Nephron (organoid): Measurements from ENCODE around the gene IGF1R.

ENCODE experiments used
- H3K27ac Mint-ChIP-seq, 3 experiments: 2 replicates each; pipeline ENCODE4 v1.8.0; 2020; ENCODE audit warnings: mixed read lengths in 3 of 3, mild to moderate bottlenecking in 2 of 3, moderate library complexity in 1 of 3
- H3K27me3 Mint-ChIP-seq: 2 replicates; pipeline ENCODE4 v1.8.0; 2021; ENCODE audit warnings: low read depth, mild to moderate bottlenecking, moderate library complexity, mixed read lengths
- H3K36me3 Mint-ChIP-seq: 2 replicates; pipeline ENCODE4 v1.8.0; 2020; ENCODE audit warnings: low read depth, mixed read lengths
- H3K4me1 Mint-ChIP-seq: 2 replicates; pipeline ENCODE4 v1.8.0; 2020; ENCODE audit warnings: mixed read lengths
- H3K4me3 Mint-ChIP-seq, 3 experiments: 2 replicates each; pipeline ENCODE4 v1.8.0; 2020; ENCODE audit warnings: mild to moderate bottlenecking in 3 of 3, mixed read lengths in 3 of 3, moderate library complexity in 2 of 3
- H3K9me3 Mint-ChIP-seq: 2 replicates; pipeline ENCODE4 v1.8.0; 2020; ENCODE audit warnings: mixed read lengths
- CTCF ChIP-seq, 3 experiments: fragments of 200-600 bp; sonication (generic); IDR thresholded peaks; one replicate each; pipeline ENCODE4 v1.5.0; 2021; ENCODE audit warnings: antibody characterized with exemption in 3 of 3; ENCODE audit not compliant: unreplicated experiment in 3 of 3

Gene IGF1R

GRCh38 chr15:98807262-98807661 lies 158.9 kb downstream of the IGF1R start:
- Mint-ChIP-seq H3K27ac (peak overlapping the region; percentile 2 to 50 (median 24)), H3K4me3 (no peak overlapping the region), H3K9me3 (no peaks in the 10 kb centered on the region), H3K4me1 (peaks cover 36% of the 10 kb centered on the region), H3K36me3 (peaks cover 5% of the 10 kb centered on the region), H3K27me3 (no peaks in the 10 kb centered on the region)
- TF ChIP-seq CTCF (IDR thresholded peaks at IDR 0.05; ENCODE audit: unreplicated experiment in 3 of 3), result no peak

DNA sequence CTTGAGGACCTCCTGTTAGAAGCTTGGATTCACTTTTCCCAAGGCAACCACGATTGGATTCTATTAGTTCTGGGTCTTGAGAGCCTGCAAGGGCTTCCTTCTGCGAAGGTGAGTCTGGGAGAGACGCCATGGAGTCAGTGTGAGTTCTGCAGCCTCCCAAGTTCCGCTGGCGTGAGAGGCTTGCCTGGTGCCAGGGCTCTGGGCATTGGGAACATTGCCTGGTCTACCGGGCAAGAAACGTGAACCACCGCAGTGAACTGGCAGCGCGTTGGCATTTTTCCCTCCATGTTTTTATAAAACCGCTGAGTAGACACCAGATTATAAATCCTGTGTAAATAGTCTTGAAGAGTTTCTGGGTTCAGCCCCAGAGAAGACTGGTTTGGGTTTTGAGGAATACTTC lies 160.9 kb downstream of the IGF1R start:
- H3K36me3 Mint-ChIP-seq, result peaks cover 12% of the 10 kb centered on the region
- H3K9me3 Mint-ChIP-seq, result no peaks in the 10 kb centered on the region
- no peak for TF ChIP-seq CTCF (IDR thresholded peaks at IDR 0.05; ENCODE audit: unreplicated experiment in 3 of 3)
- no peak overlapping the region for H3K4me3 Mint-ChIP-seq
- H3K27ac Mint-ChIP-seq, result no peak overlapping the region
- peaks cover 29% of the 10 kb centered on the region for H3K4me1 Mint-ChIP-seq
- no peaks in the 10 kb centered on the region for H3K27me3 Mint-ChIP-seq

GRCh38 chr15:98812716-98813446 lies 164.5 kb downstream of the IGF1R start:
- H3K4me3 Mint-ChIP-seq, result no peak overlapping the region
- H3K27me3 Mint-ChIP-seq, result no peaks in the 10 kb centered on the region
- no peak for TF ChIP-seq CTCF (IDR thresholded peaks at IDR 0.05; ENCODE audit: unreplicated experiment in 3 of 3)
- H3K27ac Mint-ChIP-seq, result no peak overlapping the region
- H3K4me1 Mint-ChIP-seq, result peaks cover under 1% of the 10 kb centered on the region
- H3K36me3 Mint-ChIP-seq, result peaks cover 19% of the 10 kb centered on the region
- H3K9me3 Mint-ChIP-seq, result no peaks in the 10 kb centered on the region

DNA sequence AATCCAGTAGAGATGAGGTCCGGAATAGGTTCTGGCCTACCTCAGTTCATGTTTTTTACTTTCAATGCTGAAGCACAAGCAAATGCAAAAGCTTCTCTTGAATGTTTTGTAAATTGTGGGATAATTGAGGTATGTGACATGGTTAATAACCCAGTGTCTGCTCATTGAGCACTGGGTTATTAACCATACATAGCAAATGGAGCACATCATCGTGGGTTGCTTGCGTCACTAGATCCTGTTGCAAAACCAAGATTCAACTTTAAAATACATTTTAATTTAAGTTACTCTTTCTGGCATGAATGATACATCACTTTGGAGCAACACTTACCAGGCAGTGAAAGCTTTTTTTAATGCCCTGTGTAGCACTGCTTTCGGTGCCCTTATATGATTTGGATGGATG lies 165.6 kb downstream of the IGF1R start:
- TF ChIP-seq CTCF (IDR thresholded peaks at IDR 0.05; ENCODE audit: unreplicated experiment in 3 of 3), result no peak
- no peak overlapping the region for H3K4me3 Mint-ChIP-seq
- H3K36me3 Mint-ChIP-seq, result peaks cover 27% of the 10 kb centered on the region
- no peak overlapping the region for H3K27ac Mint-ChIP-seq
- peaks cover 3% of the 10 kb centered on the region for H3K9me3 Mint-ChIP-seq
- H3K27me3 Mint-ChIP-seq, result no peaks in the 10 kb centered on the region
- no peaks in the 10 kb centered on the region for H3K4me1 Mint-ChIP-seq

DNA sequence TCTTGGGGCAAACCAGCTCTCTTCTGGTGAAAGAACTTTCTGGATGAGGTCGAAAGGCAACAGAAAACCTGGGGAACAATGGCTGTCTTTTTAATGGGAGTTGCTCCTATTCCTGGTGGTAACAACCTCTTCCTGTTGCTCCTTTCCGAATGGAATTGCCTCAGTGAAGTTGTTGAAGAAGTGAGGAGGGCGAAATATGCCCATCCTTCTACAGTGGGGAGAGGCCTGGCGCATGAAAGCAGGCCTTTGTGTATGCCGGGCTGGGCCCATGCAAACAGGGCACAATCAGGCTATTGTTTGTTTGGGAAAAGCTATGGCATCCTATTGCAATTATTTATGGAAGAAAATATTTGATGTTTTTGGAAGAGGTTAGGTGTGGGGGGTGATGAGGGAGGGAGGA lies 166.9 kb downstream of the IGF1R start:
- H3K36me3 Mint-ChIP-seq, result peaks cover 27% of the 10 kb centered on the region
- H3K4me3 Mint-ChIP-seq, result no peak overlapping the region
- no peaks in the 10 kb centered on the region for H3K27me3 Mint-ChIP-seq
- no peak for TF ChIP-seq CTCF (IDR thresholded peaks at IDR 0.05; ENCODE audit: unreplicated experiment in 3 of 3)
- H3K27ac Mint-ChIP-seq, result no peak overlapping the region
- no peaks in the 10 kb centered on the region for H3K4me1 Mint-ChIP-seq
- peaks cover 3% of the 10 kb centered on the region for H3K9me3 Mint-ChIP-seq

GRCh38 chr15:98817745-98818144 lies 169.4 kb downstream of the IGF1R start:
- no peak for TF ChIP-seq CTCF (IDR thresholded peaks at IDR 0.05; ENCODE audit: unreplicated experiment in 3 of 3)
- no peaks in the 10 kb centered on the region for H3K27me3 Mint-ChIP-seq
- H3K36me3 Mint-ChIP-seq, result peaks cover 29% of the 10 kb centered on the region
- H3K27ac Mint-ChIP-seq, result no peak overlapping the region
- peaks cover 3% of the 10 kb centered on the region for H3K9me3 Mint-ChIP-seq
- H3K4me1 Mint-ChIP-seq, result peaks cover 10% of the 10 kb centered on the region
- no peak overlapping the region for H3K4me3 Mint-ChIP-seq
